ENCODE data around the gene ABCA4. TPM values are rescaled to one million over a fixed set of nuclear protein-coding genes. Genes with fewer than 3 reads are reported as not detected.

Gene ABCA4
- total and polyA plus RNA-seq, 2 of the 8 experiments (the other 6 are each of a cell fraction or from before 2014, with no cell fraction given): 0.06 TPM; not detected in 1

- TF ChIP-seq BCL11A (IDR thresholded peaks at IDR 0.05; ENCODE audit: low read depth in 2 of 2, low read length in 2 of 2): no peak
- TF ChIP-seq SIX5 (IDR thresholded peaks at IDR 0.05; ENCODE audit: low read depth, low read length): no peak
- TF ChIP-seq KDM5A (IDR thresholded peaks at IDR 0.05; ENCODE audit: low read length): no peak
- TF ChIP-seq RFX5 (IDR thresholded peaks at IDR 0.05; ENCODE audit: borderline replicate concordance, low read depth, low read length): no peak
- no peak for TF ChIP-seq POLR2AphosphoS5 (IDR thresholded peaks at IDR 0.05; ENCODE audit: low read depth, low read length)
These were observed 161.5 kb downstream of the ABCA4 start (continued) for GRCh38 chr1:93959413-93959812.
